Epithelial cell of proximal tubule (primary cell): ENCODE data around the gene ZC2HC1B. TPM values are rescaled to one million over a fixed set of nuclear protein-coding genes. Genes with fewer than 3 reads are reported as not detected.

Source experiments
- DNase-seq: peaks from one replicate; pipeline ENCODE4 v3.0.0-alpha.2; 2011; ENCODE audit warnings: low read depth
- H3K4me3 ChIP-seq: 2 replicates; pipeline ENCODE4 v1.5.1; 2011; ENCODE audit warnings: low read depth, mild to moderate bottlenecking, low read length
- total RNA-seq: library from RNA; depleted of rRNA; stranded (reverse); fragments of >200 nt; gene quantifications from 2 replicates; pipeline ENCODE4 v1.2.3, GENCODE V29; 2015
- TF ChIP-seq, protein P1 (sequence below): conservative IDR thresholded peaks from 2 replicates; pipeline ENCODE4 v1.5.1; 2012; ENCODE audit warnings: low read depth, mild to moderate bottlenecking, low read length

ZC2HC1B gene
- total RNA-seq, 1 donor from 2014 or later, result not detected

DNA sequence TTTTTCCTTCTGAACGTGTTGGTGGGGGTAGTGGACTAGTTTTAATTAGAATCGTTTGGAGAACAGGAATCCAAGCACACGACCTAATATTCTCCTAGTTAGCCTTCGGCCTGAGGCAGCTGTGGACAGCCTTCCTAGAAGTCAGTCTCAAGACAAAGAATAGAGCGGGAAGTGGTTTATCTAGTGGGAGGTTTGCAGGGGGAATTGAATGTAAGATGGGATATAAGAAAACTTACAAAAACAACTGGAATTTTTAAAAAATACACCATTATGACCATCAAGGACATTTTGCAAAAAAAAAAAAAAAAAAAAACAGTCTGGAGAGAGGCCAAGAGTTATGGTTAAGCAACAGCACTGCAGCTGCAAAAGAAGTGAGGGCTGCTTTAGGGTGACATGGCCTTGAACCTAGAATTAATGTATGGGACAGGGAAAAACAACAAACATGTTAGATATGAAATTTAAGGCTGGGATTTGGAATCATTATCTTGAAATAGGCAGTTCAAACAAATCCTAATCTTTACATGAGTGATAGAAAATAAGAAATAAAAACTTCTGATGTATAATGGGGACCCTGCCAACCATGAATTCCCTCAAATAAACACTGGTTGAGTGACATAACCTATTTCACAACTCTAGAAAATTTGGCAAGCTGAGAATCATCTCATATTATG lies 103.6 kb downstream of the ZC2HC1B start:
- DNase-seq, result no peak
- TF ChIP-seq, protein P1, sequence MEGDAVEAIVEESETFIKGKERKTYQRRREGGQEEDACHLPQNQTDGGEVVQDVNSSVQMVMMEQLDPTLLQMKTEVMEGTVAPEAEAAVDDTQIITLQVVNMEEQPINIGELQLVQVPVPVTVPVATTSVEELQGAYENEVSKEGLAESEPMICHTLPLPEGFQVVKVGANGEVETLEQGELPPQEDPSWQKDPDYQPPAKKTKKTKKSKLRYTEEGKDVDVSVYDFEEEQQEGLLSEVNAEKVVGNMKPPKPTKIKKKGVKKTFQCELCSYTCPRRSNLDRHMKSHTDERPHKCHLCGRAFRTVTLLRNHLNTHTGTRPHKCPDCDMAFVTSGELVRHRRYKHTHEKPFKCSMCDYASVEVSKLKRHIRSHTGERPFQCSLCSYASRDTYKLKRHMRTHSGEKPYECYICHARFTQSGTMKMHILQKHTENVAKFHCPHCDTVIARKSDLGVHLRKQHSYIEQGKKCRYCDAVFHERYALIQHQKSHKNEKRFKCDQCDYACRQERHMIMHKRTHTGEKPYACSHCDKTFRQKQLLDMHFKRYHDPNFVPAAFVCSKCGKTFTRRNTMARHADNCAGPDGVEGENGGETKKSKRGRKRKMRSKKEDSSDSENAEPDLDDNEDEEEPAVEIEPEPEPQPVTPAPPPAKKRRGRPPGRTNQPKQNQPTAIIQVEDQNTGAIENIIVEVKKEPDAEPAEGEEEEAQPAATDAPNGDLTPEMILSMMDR, result no peak
- H3K4me3 ChIP-seq, result no peak overlapping the region

- no peak for DNase-seq
- no peak overlapping the region for H3K4me3 ChIP-seq
- TF ChIP-seq, protein P1, result no peak
Observed at GRCh38 chr6:143969077-143969476, 104.8 kb downstream of the ZC2HC1B start.

DNA sequence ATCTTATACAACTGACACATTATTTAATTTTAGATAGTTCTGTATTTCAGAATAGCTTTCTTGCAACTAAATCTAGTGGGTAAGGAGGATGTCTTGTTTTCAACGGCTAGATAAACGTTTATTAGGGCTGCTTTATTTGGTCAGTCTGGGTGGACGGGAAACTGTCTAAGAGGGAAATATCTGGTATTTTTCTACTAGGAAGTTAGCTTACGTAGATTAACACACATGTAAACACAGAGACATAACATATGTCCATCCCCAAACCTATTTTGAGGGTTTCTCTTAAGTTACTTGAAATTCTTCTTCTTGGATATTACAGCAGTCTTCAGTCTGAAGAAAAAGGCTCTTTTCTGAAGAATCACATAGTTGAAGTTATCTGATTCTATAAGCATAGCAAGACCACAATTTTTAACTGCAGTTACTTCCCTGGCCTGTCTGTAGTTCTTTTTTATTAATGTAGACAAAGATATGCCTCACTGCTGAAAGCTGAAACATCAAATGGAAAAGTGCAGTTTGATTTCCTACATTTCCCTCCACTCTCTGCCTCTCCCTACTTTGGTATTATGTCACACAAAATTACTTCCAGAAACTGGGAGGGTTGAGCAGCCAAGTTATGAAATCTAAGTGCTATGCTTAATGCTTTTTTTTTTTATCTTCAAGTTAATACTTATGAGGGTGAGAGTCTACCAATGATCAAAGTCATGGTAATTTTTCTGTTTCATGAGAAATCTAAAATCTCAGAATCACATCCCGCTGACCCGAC lies 106.4 kb downstream of the ZC2HC1B start:
- TF ChIP-seq, protein P1, result no peak
- H3K4me3 ChIP-seq, result no peak overlapping the region
- DNase-seq, result no peak

DNA sequence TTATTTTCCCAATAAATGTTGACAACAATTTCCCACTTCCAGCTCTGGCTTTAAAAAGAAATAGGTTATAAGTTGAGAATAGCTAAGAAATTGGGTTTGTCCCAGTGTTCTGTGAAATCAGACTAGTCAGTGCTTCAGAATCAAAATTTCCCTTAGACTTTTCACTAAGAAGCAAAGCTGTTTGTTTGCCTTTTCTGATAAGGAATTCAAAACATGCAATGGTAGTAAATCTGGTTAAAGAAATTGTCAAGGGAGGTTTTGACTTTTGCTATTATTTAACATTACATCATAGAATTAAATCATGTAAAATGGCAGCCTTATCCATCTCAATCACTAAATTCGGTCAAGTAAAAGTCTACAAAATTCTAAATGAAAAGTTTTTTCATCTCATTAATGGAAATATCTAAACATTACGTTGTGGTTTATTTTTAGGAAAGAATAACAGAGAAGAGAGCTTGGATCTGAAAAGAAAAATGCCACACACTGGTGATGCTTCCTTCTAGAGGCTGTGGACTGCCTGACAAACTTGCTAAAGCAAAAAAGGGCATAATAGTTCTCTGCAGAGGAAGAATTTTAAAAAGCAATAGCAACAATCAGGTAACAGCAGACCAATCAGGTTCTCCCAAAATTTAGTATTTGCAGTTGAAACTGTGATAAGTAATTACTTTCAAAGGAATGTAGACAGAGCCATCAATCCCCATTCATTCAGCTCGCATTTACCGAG lies 107.4 kb downstream of the ZC2HC1B start:
- TF ChIP-seq, protein P1, result no peak
- H3K4me3 ChIP-seq, result no peak overlapping the region
- no peak for DNase-seq

- TF ChIP-seq, protein P1, result no peak
- no peak for DNase-seq
- H3K4me3 ChIP-seq, result no peak overlapping the region
Observed at GRCh38 chr6:143973097-143973966, 109.1 kb downstream of the ZC2HC1B start.

DNA sequence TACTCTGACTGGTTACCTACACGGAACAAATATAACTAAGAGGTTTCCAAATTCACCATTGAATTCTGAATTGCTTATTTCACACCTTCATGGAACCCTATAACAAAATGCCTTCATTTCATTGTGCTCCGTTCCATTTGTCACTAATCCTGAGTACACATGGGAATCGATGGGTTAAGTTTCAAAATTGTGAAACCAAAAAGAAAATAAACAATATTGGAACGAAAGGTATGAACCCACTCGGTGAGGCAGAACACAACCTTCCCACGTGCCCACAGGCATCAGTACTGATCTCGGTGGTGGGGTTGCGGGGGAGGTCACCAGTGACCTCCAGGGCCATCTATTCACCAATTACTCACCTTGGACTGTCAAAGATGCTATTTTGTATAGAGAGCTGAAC lies 109.8 kb downstream of the ZC2HC1B start:
- TF ChIP-seq, protein P1, result no peak
- no peak overlapping the region for H3K4me3 ChIP-seq
- no peak for DNase-seq
